ENCODE measurements around the gene NF1.
"Not testable (repeated sequence)": the region's sequence is repeated elsewhere in the genome, so short reads cannot be mapped to it uniquely, and the experiment has no call there.

NF1 gene

GRCh38 chr17:31178951-31179350, 84.2 kb downstream of the NF1 start:
- not testable (repeated sequence) for DNase-seq (ENCODE audit: low spot score)

DNA sequence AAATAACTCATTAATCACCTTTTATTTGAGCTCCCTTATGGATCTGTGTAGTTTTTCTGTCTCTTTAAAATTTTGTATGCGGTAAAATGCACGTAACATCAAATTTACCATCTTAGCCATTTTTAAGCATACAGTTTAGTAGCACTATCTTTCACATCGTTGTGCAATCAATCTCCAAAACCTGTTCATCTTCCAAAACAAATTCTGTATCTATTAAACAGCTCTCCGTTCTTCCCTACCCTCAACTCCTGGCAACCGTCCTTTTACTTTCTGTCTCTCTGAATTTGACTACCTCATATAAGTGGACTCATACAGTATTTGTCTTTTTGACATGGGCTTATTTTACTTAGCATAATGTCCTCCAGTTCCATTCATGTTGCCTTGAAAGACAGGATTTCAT, 100.5 kb downstream of the NF1 start:
- no peak for DNase-seq (ENCODE audit: low spot score)

GRCh38 chr17:31198026-31198425, 103.2 kb downstream of the NF1 start:
- no peak for DNase-seq (ENCODE audit: low spot score)

GRCh38 chr17:31198666-31199065, 103.9 kb downstream of the NF1 start:
- not testable (repeated sequence) for DNase-seq (ENCODE audit: low spot score)

DNA sequence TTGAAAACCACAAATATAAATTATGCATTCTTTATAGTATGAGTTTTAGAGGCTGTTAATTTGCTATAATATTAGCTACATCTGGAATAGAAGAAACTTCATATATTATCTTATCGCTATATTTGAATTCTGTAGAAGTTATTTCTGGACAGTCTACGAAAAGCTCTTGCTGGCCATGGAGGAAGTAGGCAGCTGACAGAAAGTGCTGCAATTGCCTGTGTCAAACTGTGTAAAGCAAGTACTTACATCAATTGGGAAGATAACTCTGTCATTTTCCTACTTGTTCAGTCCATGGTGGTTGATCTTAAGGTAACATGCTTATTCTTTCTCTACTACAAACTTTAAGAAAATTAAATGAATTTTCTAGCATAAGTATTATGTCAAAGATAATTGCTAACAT, 105.5 kb downstream of the NF1 start:
- no peak for DNase-seq (ENCODE audit: low spot score)

DNA sequence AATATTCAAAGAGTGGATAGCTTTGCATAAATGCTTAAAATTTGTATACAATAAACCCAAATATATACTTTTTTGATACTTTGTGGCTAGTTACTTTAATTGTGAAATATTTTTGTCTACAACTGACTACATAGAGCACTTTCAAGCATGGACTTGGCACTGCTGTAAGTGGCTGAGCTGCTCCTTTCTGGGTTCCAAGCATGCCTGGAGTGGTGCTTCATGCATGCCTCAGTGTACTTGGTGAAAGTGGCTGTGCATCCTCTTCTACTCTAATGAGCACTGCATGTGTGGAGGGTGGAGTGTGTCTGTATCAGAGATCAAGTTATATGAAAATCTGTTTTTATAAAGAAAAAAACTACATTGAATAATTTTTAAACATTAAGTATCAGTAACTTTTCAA, 108.2 kb downstream of the NF1 start:
- no peak for DNase-seq (ENCODE audit: low spot score)

DNA sequence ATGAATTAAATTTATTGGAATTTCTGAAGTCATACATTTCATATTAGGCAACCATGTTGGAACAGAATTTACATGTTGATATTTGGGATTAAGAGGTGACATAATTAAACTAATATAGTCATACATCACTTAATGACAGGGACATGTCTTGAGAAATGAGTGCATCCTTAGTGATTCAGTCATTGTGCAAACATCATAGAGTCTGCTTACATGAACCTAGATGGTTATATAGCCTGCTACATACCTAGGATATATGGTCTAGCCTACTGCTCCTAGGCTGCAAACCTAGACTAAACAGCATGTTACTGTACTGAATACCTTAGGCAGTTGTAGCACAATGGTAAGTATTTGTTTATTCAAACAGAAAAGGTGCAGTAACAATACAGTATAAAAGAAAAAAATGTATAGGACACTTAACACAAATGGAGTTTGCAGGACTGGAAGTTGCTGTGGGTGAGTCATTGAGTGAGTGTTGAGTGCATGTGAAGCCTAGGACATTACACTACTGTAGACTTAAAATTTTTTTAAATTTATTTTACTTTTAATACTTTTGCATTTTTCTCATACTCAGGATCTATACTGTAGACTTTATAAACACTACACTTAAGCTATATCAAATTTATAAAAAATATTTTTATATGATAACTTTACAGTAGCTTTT, 116.7 kb downstream of the NF1 start:
- no peak for DNase-seq (ENCODE audit: low spot score)

GRCh38 chr17:31216031-31216751, 121.4 kb downstream of the NF1 start:
- peak; percentile 42 for DNase-seq (ENCODE audit: low spot score)

DNA sequence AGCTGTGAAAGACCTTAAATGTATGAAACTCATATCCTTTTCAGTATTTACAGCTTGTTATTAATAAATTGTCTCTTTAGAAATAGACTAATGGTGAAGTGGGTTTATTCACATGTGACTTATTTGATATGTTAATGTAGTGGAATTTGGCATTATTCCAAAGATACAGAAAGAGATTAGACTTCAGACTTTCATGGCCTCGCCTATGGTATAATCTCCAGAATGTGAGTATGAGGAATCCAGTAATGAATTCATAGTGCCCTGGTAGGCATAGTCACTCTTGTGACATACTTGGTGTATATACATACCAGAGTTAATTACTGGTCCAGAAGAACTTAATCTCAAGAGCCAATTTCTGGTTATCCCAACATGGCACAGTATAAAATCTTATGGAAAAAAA, 129.6 kb downstream of the NF1 start:
- DNase-seq (ENCODE audit: low spot score) = no peak

- no peak for DNase-seq (ENCODE audit: low spot score)
Observed at GRCh38 chr17:31225831-31226230, 131.1 kb downstream of the NF1 start.

GRCh38 chr17:31226373-31226772, 131.6 kb downstream of the NF1 start:
- DNase-seq (ENCODE audit: low spot score) = no peak

DNA sequence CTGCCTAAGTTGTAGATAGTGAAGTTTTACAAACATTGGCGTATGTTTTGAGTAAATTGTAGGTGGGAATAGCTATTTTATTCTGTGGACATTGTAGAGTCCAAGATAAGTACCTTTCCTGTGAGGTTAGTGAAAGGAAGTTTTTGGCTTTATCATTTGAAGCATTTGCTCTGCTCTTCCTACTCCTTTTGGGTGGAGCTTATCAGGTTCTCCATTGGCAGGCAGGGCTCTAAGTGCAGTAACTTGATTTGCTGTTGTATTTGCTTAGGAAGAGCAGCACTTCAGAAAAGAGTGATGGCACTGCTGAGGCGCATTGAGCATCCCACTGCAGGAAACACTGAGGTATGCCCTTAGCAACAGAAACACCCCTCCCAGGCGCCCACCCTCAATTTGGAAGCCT, 132.2 kb downstream of the NF1 start:
- no peak for DNase-seq (ENCODE audit: low spot score)

DNA sequence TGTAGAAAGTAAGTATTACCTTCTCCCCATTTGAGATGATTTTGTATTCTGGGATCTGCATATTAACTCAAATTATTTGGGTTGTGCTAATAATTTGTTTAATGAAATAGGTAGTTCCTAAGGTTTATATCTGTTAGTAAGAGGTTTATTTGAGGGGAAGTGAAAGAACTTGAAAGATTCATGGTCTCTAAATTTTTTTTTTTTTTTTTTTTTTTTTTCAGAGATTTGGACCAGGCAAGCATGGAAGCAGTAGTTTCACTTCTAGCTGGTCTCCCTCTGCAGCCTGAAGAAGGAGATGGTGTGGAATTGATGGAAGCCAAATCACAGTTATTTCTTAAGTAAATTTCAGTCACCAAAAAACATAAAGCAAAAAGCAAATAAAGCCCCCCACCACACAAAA, 137.1 kb downstream of the NF1 start:
- DNase-seq (ENCODE audit: low spot score) = no peak

DNA sequence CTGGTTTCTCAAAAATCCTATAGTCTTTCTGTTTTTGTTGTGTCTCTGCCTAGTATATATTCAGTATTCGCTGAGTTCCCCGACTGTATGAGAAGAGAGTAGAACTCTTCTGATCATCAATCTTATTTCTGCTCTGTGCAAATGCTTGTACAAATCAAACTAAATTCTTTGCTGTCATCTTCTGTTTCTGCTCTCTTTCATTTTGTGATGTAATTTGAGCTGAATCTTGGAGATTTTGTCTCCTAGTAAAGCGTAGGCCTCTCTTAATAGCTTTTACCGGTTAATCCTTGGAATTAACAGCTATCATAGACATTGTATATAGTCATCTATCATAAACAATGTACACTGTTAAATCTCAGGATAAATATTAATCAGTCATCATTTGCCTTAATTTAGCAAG, 140.3 kb downstream of the NF1 start:
- no peak for DNase-seq (ENCODE audit: low spot score)

GRCh38 chr17:31236137-31236536, 141.4 kb downstream of the NF1 start:
- no peak for DNase-seq (ENCODE audit: low spot score)

- DNase-seq (ENCODE audit: low spot score) = no peak
Observed at GRCh38 chr17:31236712-31237111, 141.9 kb downstream of the NF1 start.

DNA sequence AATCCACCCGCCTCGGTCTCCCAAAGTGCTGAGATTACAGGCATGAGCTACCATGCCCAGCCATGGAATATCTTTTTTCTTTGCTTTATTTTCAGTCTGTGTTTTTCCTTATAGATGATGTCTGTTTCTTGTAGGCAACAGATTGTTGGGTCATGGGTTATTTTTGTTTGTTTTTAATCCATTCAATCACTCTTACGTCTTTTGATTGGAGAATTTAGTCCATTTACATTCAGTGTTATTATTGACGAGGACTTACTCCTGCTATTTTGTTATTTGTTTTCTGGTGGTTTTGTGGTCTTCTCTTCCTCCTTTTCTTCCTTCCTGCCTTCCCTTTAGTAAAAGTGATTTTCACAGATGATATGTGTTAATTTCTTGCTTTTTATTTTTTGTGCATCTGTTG, 146.3 kb downstream of the NF1 start:
- DNase-seq (ENCODE audit: low spot score) = no peak

GRCh38 chr17:31248986-31249834, 154.4 kb downstream of the NF1 start:
- no peak for DNase-seq (ENCODE audit: low spot score)

- peak; percentile 15 for DNase-seq (ENCODE audit: low spot score)
Observed at GRCh38 chr17:31249835-31250141, 155.0 kb downstream of the NF1 start.

DNA sequence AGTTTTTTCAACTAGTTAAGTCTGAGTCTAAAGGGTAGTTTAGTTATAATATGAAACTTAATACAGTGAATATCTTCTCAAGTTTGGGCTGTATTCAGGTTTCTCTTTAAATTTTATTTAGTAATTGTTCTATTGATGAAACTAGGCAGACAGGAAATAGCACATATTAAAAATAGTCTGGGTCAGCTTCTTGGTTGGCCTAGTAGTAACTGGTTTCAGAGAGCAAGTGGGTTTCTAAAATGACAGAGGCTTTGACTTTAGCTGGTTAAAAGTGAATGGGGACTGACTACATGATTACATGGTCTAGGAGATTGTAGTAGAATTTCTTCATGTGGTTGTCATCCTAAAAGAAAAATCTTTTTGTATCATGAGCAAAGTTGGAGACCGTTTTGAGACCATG, 155.5 kb downstream of the NF1 start:
- no peak for DNase-seq (ENCODE audit: low spot score)

GRCh38 chr17:31251105-31251969, 156.6 kb downstream of the NF1 start:
- no peak for DNase-seq (ENCODE audit: low spot score)

DNA sequence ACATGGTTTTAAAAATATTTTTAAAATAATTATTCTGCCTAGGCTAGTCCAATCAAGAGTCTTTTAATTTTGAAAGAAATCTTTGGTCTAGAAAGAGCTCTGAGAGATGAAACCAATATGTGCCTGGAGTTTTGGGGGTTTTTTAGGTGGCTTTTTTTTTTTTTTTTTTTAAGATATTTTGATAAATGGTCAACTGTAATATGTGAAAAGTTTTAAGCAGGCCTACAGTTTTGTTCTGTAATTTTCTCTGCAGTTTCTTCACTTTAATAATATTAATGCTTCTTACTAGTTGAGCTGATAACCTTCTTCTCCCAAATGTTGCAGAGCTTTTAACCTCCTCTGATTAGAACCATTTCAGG, 157.2 kb downstream of the NF1 start:
- DNase-seq (ENCODE audit: low spot score) = no peak
